ENCODE results near the gene SORL1.
"Not testable (repeated sequence)": the region's sequence is repeated elsewhere in the genome, so short reads cannot be mapped to it uniquely, and the experiment has no call there.

The SORL1 gene

GRCh38 chr11:121636081-121636799 lies 184.1 kb downstream of the SORL1 start:
- no peak for DNase-seq

- no peak for DNase-seq
Measured at GRCh38 chr11:121636800-121637176, 184.7 kb downstream of the SORL1 start.

GRCh38 chr11:121637587-121637986 lies 185.5 kb downstream of the SORL1 start:
- not testable (repeated sequence) for DNase-seq

GRCh38 chr11:121643479-121644186 lies 191.5 kb downstream of the SORL1 start:
- peak; percentile 79 for DNase-seq

GRCh38 chr11:121644187-121644512 lies 192.0 kb downstream of the SORL1 start:
- DNase-seq: peak; percentile 66

- DNase-seq: no peak
Measured at GRCh38 chr11:121645001-121645400, 192.9 kb downstream of the SORL1 start.

GRCh38 chr11:121645596-121645995 lies 193.5 kb downstream of the SORL1 start:
- DNase-seq: no peak

- no peak for DNase-seq
Measured at GRCh38 chr11:121648306-121648705, 196.2 kb downstream of the SORL1 start.

- no peak for DNase-seq
Measured at GRCh38 chr11:121649798-121650197, 197.7 kb downstream of the SORL1 start.

- no peak for DNase-seq
Measured at GRCh38 chr11:121650351-121651256, 198.5 kb downstream of the SORL1 start.

GRCh38 chr11:121651257-121651605 lies 199.1 kb downstream of the SORL1 start:
- no peak for DNase-seq

- DNase-seq: peak; percentile 47
Measured at GRCh38 chr11:121652971-121653370, 200.9 kb downstream of the SORL1 start.

- peak; percentile 58 for DNase-seq
Measured at GRCh38 chr11:121654259-121654842, 202.2 kb downstream of the SORL1 start.

- DNase-seq: no peak
Measured at GRCh38 chr11:121654843-121655536, 202.9 kb downstream of the SORL1 start.

- peak; percentile 96 for DNase-seq
Measured at GRCh38 chr11:121655537-121656327, 203.6 kb downstream of the SORL1 start.

- DNase-seq: peak; percentile 55
Measured at GRCh38 chr11:121656328-121657090, 204.4 kb downstream of the SORL1 start.

- DNase-seq: no peak
Measured at GRCh38 chr11:121657146-121657545, 205.0 kb downstream of the SORL1 start.

- no peak for DNase-seq
Measured at GRCh38 chr11:121659811-121660210, 207.7 kb downstream of the SORL1 start.

- no peak for DNase-seq
Measured at GRCh38 chr11:121661880-121662486, 209.9 kb downstream of the SORL1 start.

GRCh38 chr11:121664144-121664543 lies 212.0 kb downstream of the SORL1 start:
- DNase-seq: no peak

Measured in islet precursor cell (in vitro differentiated cells).